Islet of Langerhans (tissue), 1 donor: ENCODE data around the gene ISL2.
"Not testable (repeated sequence)": the region's sequence is repeated elsewhere in the genome, so short reads cannot be mapped to it uniquely, and the experiment has no call there.

ENCODE experiments used
- FAIRE-seq: peaks from one replicate; lab custom pipeline; 2011; peaks lifted over from hg19 to GRCh38; lab: Jason Lieb, UNC

Gene ISL2

GRCh38 chr15:76336254-76337058, at the start of gene ISL2:
Gene ISL2 (plus strand): TSS chr15:76336773. CDS start chr15:76336884, 111 bp downstream.
- FAIRE-seq = no peak

GRCh38 chr15:76289582-76289981, 47.0 kb upstream of the ISL2 start:
- no peak for FAIRE-seq

GRCh38 chr15:76293361-76293760, 43.2 kb upstream of the ISL2 start:
- FAIRE-seq = no peak

GRCh38 chr15:76294463-76294862, 42.1 kb upstream of the ISL2 start:
- FAIRE-seq = not testable (repeated sequence)

GRCh38 chr15:76296849-76297248, 39.7 kb upstream of the ISL2 start:
- no peak for FAIRE-seq

GRCh38 chr15:76297951-76298350, 38.6 kb upstream of the ISL2 start:
- FAIRE-seq = not testable (repeated sequence)

GRCh38 chr15:76298986-76299385, 37.6 kb upstream of the ISL2 start:
- no peak for FAIRE-seq

GRCh38 chr15:76299786-76300185, 36.8 kb upstream of the ISL2 start:
- no peak for FAIRE-seq

GRCh38 chr15:76303909-76304308, 32.7 kb upstream of the ISL2 start:
- FAIRE-seq = no peak

- FAIRE-seq = no peak
These were observed 26.8 kb upstream of the ISL2 start for GRCh38 chr15:76309601-76310330.

- FAIRE-seq = no peak
These were observed 26.0 kb upstream of the ISL2 start for GRCh38 chr15:76310475-76311099.

GRCh38 chr15:76311100-76311953, 25.2 kb upstream of the ISL2 start, which contains the start of gene ETFA:
Gene ETFA (minus strand): TSS chr15:76311469. CDS start chr15:76311388, 81 bp downstream.
- FAIRE-seq = no peak

- no peak for FAIRE-seq
These were observed 23.9 kb upstream of the ISL2 start for GRCh38 chr15:76312540-76313174.

GRCh38 chr15:76313175-76313567, 23.4 kb upstream of the ISL2 start:
- not testable (repeated sequence) for FAIRE-seq

- FAIRE-seq = no peak
These were observed 22.8 kb upstream of the ISL2 start for GRCh38 chr15:76313731-76314130.

GRCh38 chr15:76320012-76320411, 16.6 kb upstream of the ISL2 start:
- no peak for FAIRE-seq

- no peak for FAIRE-seq
These were observed 15.4 kb upstream of the ISL2 start for GRCh38 chr15:76321171-76321570.

- FAIRE-seq = no peak
These were observed 15.0 kb upstream of the ISL2 start for GRCh38 chr15:76321602-76322001.

GRCh38 chr15:76324066-76324465, 12.5 kb upstream of the ISL2 start:
- no peak for FAIRE-seq

- FAIRE-seq = no peak
These were observed 10.9 kb upstream of the ISL2 start for GRCh38 chr15:76325704-76326103.
